Left renal pelvis (tissue), 4 donors: ENCODE data around the gene FKBP15. TPM values are rescaled to one million over a fixed set of nuclear protein-coding genes. Genes with fewer than 3 reads are reported as not detected.

ENCODE experiments used
- DNase-seq, 4 donors: peaks; one replicate each; pipeline ENCODE4 v3.0.0-alpha.2; 2013; ENCODE audit warnings: low read depth in 4 of 4, low spot score in 3 of 4
- polyA plus RNA-seq, 4 donors: library from polyadenylated mRNA; unstranded; fragments of 120-200 nt; gene quantifications; one replicate each; pipeline ENCODE4 v1.2.1, GENCODE V29; 2013; ENCODE audit not compliant: insufficient read length in 4 of 4

The FKBP15 gene
- polyA plus RNA-seq, 4 donors: 28.7 to 31.6 (median 31.0) TPM

GRCh38 chr9:113186137-113186755 lies 34.8 kb downstream of the FKBP15 start:
- no peak for DNase-seq

- DNase-seq: no peak
Observed at GRCh38 chr9:113185271-113185670, 35.8 kb downstream of the FKBP15 start.

- no peak for DNase-seq
Observed at GRCh38 chr9:113184539-113184938, 36.5 kb downstream of the FKBP15 start.

GRCh38 chr9:113183956-113184488 lies 37.1 kb downstream of the FKBP15 start:
- no peak for DNase-seq

- no peak for DNase-seq
Observed at GRCh38 chr9:113181165-113181564, 39.9 kb downstream of the FKBP15 start.

- DNase-seq: no peak
Observed at GRCh38 chr9:113179839-113180238, 41.2 kb downstream of the FKBP15 start.

GRCh38 chr9:113178087-113178486 lies 43.0 kb downstream of the FKBP15 start:
- DNase-seq: no peak

- DNase-seq: no peak
Observed at GRCh38 chr9:113177251-113177650, 43.8 kb downstream of the FKBP15 start.

GRCh38 chr9:113176803-113177202 lies 44.3 kb downstream of the FKBP15 start:
- no peak for DNase-seq

GRCh38 chr9:113173341-113173740 lies 47.7 kb downstream of the FKBP15 start:
- no peak for DNase-seq

GRCh38 chr9:113168809-113169208 lies 52.3 kb downstream of the FKBP15 start:
- DNase-seq: no peak

- no peak for DNase-seq
Observed at GRCh38 chr9:113166039-113166438, 55.0 kb downstream of the FKBP15 start.

GRCh38 chr9:113164536-113165300 lies 56.4 kb downstream of the FKBP15 start:
- DNase-seq: no peak

- no peak for DNase-seq
Observed at GRCh38 chr9:113163001-113163400, 58.1 kb downstream of the FKBP15 start.

- no peak for DNase-seq
Observed at GRCh38 chr9:113160571-113160970, 60.5 kb downstream of the FKBP15 start.

GRCh38 chr9:113158446-113158845 lies 62.6 kb downstream of the FKBP15 start:
- DNase-seq: no peak

GRCh38 chr9:113156880-113157279 lies 64.2 kb downstream of the FKBP15 start:
- DNase-seq: no peak

GRCh38 chr9:113155911-113156588 lies 65.0 kb downstream of the FKBP15 start:
- no peak for DNase-seq

GRCh38 chr9:113154946-113155345 lies 66.1 kb downstream of the FKBP15 start:
- no peak for DNase-seq

- no peak for DNase-seq
Observed at GRCh38 chr9:113154471-113154870, 66.6 kb downstream of the FKBP15 start.

GRCh38 chr9:113153599-113153998 lies 67.5 kb downstream of the FKBP15 start:
- no peak for DNase-seq
